SU-DHL-6 (cell line): ENCODE results near the gene P3H1.

ENCODE experiments used
- H2AFZ ChIP-seq: fragments of 200-600 bp; sonication (generic); 2 replicates; pipeline ENCODE4 v1.6.1; 2014; ENCODE audit warnings: low read depth, mild to moderate bottlenecking, moderate library complexity, mixed read lengths, antibody characterized with exemption, low read length; ENCODE audit not compliant: severe bottlenecking
- H3F3A ChIP-seq: fragments of 200-600 bp; shearing (Covaris generic); 2 replicates; pipeline ENCODE4 v1.6.0; 2016; ENCODE audit warnings: antibody characterized with exemption, mild to moderate bottlenecking; ENCODE audit not compliant: insufficient read depth
- H3K27ac ChIP-seq: fragments of 200-600 bp; sonication (generic); 2 replicates; pipeline ENCODE4 v1.5.1; 2016; ENCODE audit warnings: low read depth, mild to moderate bottlenecking, low read length, moderate library complexity, mixed read lengths
- H3K27me3 ChIP-seq: fragments of 200-600 bp; sonication (generic), shearing (Covaris generic); 2 replicates; pipeline ENCODE4 v1.6.0; 2014; ENCODE audit warnings: mild to moderate bottlenecking, low read length
- H3K36me3 ChIP-seq: fragments of 200-600 bp; sonication (generic); 2 replicates; pipeline ENCODE4 v1.6.1; 2014; ENCODE audit warnings: mild to moderate bottlenecking, low read length, mixed read lengths
- H3K4me2 ChIP-seq: fragments of 300-600, 200-600 bp; shearing (Covaris generic), sonication (generic); 2 replicates; pipeline ENCODE4 v1.6.0; 2014; ENCODE audit warnings: low read length, low read depth, mild to moderate bottlenecking; ENCODE audit not compliant: poor library complexity, severe bottlenecking
- H3K4me3 ChIP-seq: fragments of 200-600 bp; sonication (generic); 2 replicates; pipeline ENCODE4 v1.5.1; 2014; ENCODE audit warnings: antibody characterized with exemption, low read length, mild to moderate bottlenecking, mixed read lengths; ENCODE audit not compliant: insufficient read depth, poor library complexity, severe bottlenecking
- H3K79me2 ChIP-seq: fragments of 200-600 bp; sonication (generic); 2 replicates; pipeline ENCODE4 v1.6.1; 2014; ENCODE audit warnings: mild to moderate bottlenecking, low read length, moderate library complexity; ENCODE audit not compliant: insufficient read depth
- H3K9ac ChIP-seq: fragments of 200-600 bp; sonication (generic); 2 replicates; pipeline ENCODE4 v1.7.0; 2014; ENCODE audit warnings: mild to moderate bottlenecking, low read length
- H3K9me2 ChIP-seq: fragments of 200-600 bp; sonication (generic); replicated peaks from 2 replicates; pipeline ENCODE4 v1.6.1; 2014; ENCODE audit warnings: low read length; ENCODE audit not compliant: insufficient read depth
- H3K9me3 ChIP-seq: fragments of 200-600 bp; sonication (generic); 2 replicates; pipeline ENCODE4 v1.6.1; 2014; ENCODE audit warnings: low read length, mixed read lengths; ENCODE audit not compliant: insufficient read depth
- H4K20me1 ChIP-seq: fragments of 200-600 bp; sonication (generic); 2 replicates; pipeline ENCODE4 v1.6.1; 2014; ENCODE audit warnings: low read depth, mild to moderate bottlenecking, antibody characterized with exemption, low read length, moderate library complexity, mixed read lengths
- CTCF ChIP-seq: fragments of 200-600 bp; sonication (generic); IDR thresholded peaks from one replicate; pipeline ENCODE4 v1.5.1; 2017; ENCODE audit warnings: antibody characterized with exemption, mild to moderate bottlenecking, low read length, moderate library complexity; ENCODE audit not compliant: insufficient read depth, poor library complexity, severe bottlenecking
- EZH2phosphoT487 ChIP-seq: fragments of 200-600 bp; sonication (generic), shearing (Covaris generic); conservative IDR thresholded peaks from 2 replicates; pipeline ENCODE4 v1.6.1; 2018; ENCODE audit warnings: mild to moderate bottlenecking, antibody characterized with exemption, low read length, moderate library complexity, mixed read lengths

Gene P3H1

DNA sequence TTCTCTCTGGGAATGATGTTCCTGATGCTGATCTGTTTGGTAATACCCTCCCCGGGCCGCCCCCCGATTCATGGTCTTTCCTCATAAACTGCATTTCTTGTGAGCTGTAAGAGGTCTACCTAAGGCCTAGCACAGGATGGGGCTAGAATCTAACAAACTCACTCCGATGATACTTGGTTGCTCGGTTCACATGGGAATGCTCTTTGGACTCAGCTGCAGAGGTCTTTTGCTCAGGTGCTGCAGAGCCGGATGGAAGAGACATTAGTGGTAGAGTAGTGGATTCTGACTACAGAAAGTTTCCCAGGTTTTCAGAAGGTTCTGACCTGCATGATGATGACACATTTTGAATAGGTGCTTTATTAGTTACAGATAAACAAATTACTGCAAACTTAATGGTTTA lies 9.7 kb upstream of the P3H1 start:
- no peak overlapping the region for H2AFZ ChIP-seq
- TF ChIP-seq EZH2phosphoT487 (no peak), CTCF (no peak)
- H3K9ac ChIP-seq = no peak overlapping the region
- H3K36me3 ChIP-seq = no peaks in the 10 kb centered on the region; the same call in 1 of the 2 replicates
- H3K9me2 ChIP-seq = no peaks in the 10 kb centered on the region
- no peaks in the 10 kb centered on the region for H3K9me3 ChIP-seq
- peaks cover 8% of the 10 kb centered on the region; the same call in 1 of the 2 replicates for H3K79me2 ChIP-seq
- H3K4me3 ChIP-seq = no peak overlapping the region
- H3K27me3 ChIP-seq = no peaks in the 10 kb centered on the region
- H3K27ac ChIP-seq = no peak overlapping the region
- H4K20me1 ChIP-seq = no peaks in the 10 kb centered on the region
- no peak overlapping the region for H3K4me2 ChIP-seq
- no peaks in the 10 kb centered on the region for H3F3A ChIP-seq

DNA sequence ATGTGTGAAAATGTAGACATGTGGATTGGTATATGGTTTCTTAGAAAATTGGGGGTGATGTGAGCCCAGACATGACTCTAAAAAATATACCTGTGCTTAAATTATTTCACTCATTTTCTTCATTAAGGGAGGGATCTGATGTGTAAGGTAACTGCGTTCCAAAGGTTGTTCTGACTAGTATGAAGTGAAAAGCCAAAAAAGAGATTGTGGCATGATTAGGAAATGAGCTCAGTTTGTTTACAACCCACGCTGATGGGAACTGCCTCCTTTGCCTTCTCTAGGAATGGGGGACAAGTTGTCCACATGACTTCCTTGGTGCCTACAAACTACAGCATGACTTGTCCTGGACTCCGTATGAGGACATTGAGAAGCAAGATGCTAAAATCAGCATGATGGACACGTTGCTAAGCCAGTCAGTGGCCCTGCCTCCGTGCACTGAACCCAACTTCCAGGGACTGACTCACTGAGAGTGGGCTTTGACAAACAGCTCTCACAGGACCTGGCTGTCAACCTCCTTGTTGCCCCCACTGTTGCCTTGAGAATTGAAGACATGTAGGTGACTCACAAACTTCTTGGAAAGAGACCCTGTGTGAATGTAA lies 8.2 kb upstream of the P3H1 start:
- no peak overlapping the region for H3K4me2 ChIP-seq
- no peak for TF ChIP-seq CTCF
- no peak for TF ChIP-seq EZH2phosphoT487
- no peaks in the 10 kb centered on the region; the same call in 1 of the 2 replicates for H3K36me3 ChIP-seq
- no peaks in the 10 kb centered on the region for H3K9me2 ChIP-seq
- no peak overlapping the region for H3K27ac ChIP-seq
- peaks cover 21% of the 10 kb centered on the region for H3K79me2 ChIP-seq
- no peak overlapping the region for H2AFZ ChIP-seq
- H3F3A ChIP-seq = no peaks in the 10 kb centered on the region
- H4K20me1 ChIP-seq = no peaks in the 10 kb centered on the region
- H3K27me3 ChIP-seq = no peaks in the 10 kb centered on the region
- no peaks in the 10 kb centered on the region for H3K9me3 ChIP-seq
- H3K4me3 ChIP-seq = no peak overlapping the region
- H3K9ac ChIP-seq = no peak overlapping the region

- Histone ChIP-seq H2AFZ (no peak overlapping the region), H3K4me2 (no peak overlapping the region), H4K20me1 (no peaks in the 10 kb centered on the region), H3F3A (no peaks in the 10 kb centered on the region), H3K9ac (no peak overlapping the region), H3K27ac (no peak overlapping the region), H3K36me3 (no peaks in the 10 kb centered on the region; the same call in 1 of the 2 replicates), H3K27me3 (no peaks in the 10 kb centered on the region), H3K9me2 (no peaks in the 10 kb centered on the region), H3K79me2 (peaks cover 32% of the 10 kb centered on the region), H3K9me3 (no peaks in the 10 kb centered on the region), H3K4me3 (no peak overlapping the region)
- no peak for TF ChIP-seq CTCF
- no peak for TF ChIP-seq EZH2phosphoT487
These were observed 6.6 kb upstream of the P3H1 start for GRCh38 chr1:42773420-42773819.
